ENCODE measurements around the gene EPHB1. TPM values are rescaled to one million over a fixed set of nuclear protein-coding genes. Genes with fewer than 3 reads are reported as not detected.

The EPHB1 gene
- total RNA-seq, 1 donor: 1.3 TPM

- DNase-seq (ENCODE audit: low read depth): no peak
- no peak for TF ChIP-seq CTCF (IDR thresholded peaks at IDR 0.05; ENCODE audit: insufficient read depth, low read depth, low read length)
- H3K4me3 ChIP-seq (ENCODE audit: low read depth, low read length): no peak overlapping the region
These were observed 40.9 kb upstream of the EPHB1 start for GRCh38 chr3:134753999-134754742.

GRCh38 chr3:134754768-134755559, 40.1 kb upstream of the EPHB1 start:
- H3K4me3 ChIP-seq (ENCODE audit: low read depth, low read length): no peak overlapping the region
- TF ChIP-seq CTCF (IDR thresholded peaks at IDR 0.05; ENCODE audit: insufficient read depth, low read depth, low read length): peak; percentile 75
- DNase-seq (ENCODE audit: low read depth): peak; percentile 24

GRCh38 chr3:134755821-134756220, 39.2 kb upstream of the EPHB1 start:
- H3K4me3 ChIP-seq (ENCODE audit: low read depth, low read length): no peak overlapping the region
- no peak for DNase-seq (ENCODE audit: low read depth)
- TF ChIP-seq CTCF (IDR thresholded peaks at IDR 0.05; ENCODE audit: insufficient read depth, low read depth, low read length): no peak

GRCh38 chr3:134757549-134758069, 37.5 kb upstream of the EPHB1 start:
- no peak overlapping the region for H3K4me3 ChIP-seq (ENCODE audit: low read depth, low read length)
- TF ChIP-seq CTCF (IDR thresholded peaks at IDR 0.05; ENCODE audit: insufficient read depth, low read depth, low read length): no peak
- DNase-seq (ENCODE audit: low read depth): no peak

GRCh38 chr3:134761213-134761612, 33.8 kb upstream of the EPHB1 start:
- no peak for TF ChIP-seq CTCF (IDR thresholded peaks at IDR 0.05; ENCODE audit: insufficient read depth, low read depth, low read length)
- no peak for DNase-seq (ENCODE audit: low read depth)
- H3K4me3 ChIP-seq (ENCODE audit: low read depth, low read length): no peak overlapping the region

- no peak for DNase-seq (ENCODE audit: low read depth)
- no peak for TF ChIP-seq CTCF (IDR thresholded peaks at IDR 0.05; ENCODE audit: insufficient read depth, low read depth, low read length)
- H3K4me3 ChIP-seq (ENCODE audit: low read depth, low read length): no peak overlapping the region
These were observed 33.0 kb upstream of the EPHB1 start for GRCh38 chr3:134762016-134762415.
